Endothelial cell of umbilical vein (primary cell): ENCODE results near the gene TFF1. TPM values are rescaled to one million over a fixed set of nuclear protein-coding genes. Genes with fewer than 3 reads are reported as not detected.

Experiments used
- Bru-seq: library from RNA; stranded (reverse); fragments of 400-500 nt; gene quantifications from one replicate; lab custom pipeline; 2021; lab: Mats Ljungman, UMichigan
- BruChase-seq, 2 experiments: library from RNA; stranded (reverse); fragments of 400-500 nt; gene quantifications; one replicate each; lab custom pipeline; 2021; lab: Mats Ljungman, UMichigan
- BruUV-seq: library from RNA; stranded (reverse); fragments of 400-500 nt; replicated peaks from 2 replicates; lab custom pipeline; 2021; lab: Mats Ljungman, UMichigan
- CTCF ChIA-PET: fragments of 300-600, 350-600 bp; sonication (Branson Sonifier 250); formaldehyde crosslinking; loops from one replicate; lab custom pipeline; 2021; ENCODE audit warnings: antibody characterized with exemption, inconsistent platforms; lab: Charles Lee
- POLR2A ChIA-PET: fragments of 300-600, 350-600 bp; sonication (Branson Sonifier 250); formaldehyde crosslinking; loops from one replicate; lab custom pipeline; 2021; ENCODE audit warnings: antibody characterized with exemption, inconsistent platforms; lab: Charles Lee
- DNase-seq: peaks from one replicate; pipeline ENCODE4 v3.0.0-alpha.2; 2011; ENCODE audit warnings: low read depth, low spot score
- FAIRE-seq: peaks from 2 replicates; lab custom pipeline; 2011; peaks lifted over from hg19 to GRCh38; lab: Jason Lieb, UNC
- H2AFZ ChIP-seq: 2 replicates; pipeline ENCODE4 v1.6.0; 2012; ENCODE audit warnings: low read depth, low read length, control low read depth, inconsistent platforms
- H3K27ac ChIP-seq: 2 replicates; pipeline ENCODE4 v1.5.1; 2011; ENCODE audit warnings: low read depth, mild to moderate bottlenecking, control low read depth, low read length, moderate library complexity; ENCODE audit not compliant: insufficient read depth
- H3K27me3 ChIP-seq, 2 experiments: 2 replicates each; pipeline versions ENCODE4 v1.6.0 to v1.6.1; 2011; ENCODE audit warnings: low read length in 2 of 2, mixed read lengths in 1 of 2; ENCODE audit not compliant: control insufficient read depth in 2 of 2, insufficient read depth in 2 of 2
- H3K36me3 ChIP-seq, 2 experiments: 2 replicates in 1 of 2; 3 replicates in 1 of 2; pipeline ENCODE4 v1.5.1; 2011; ENCODE audit warnings: low read length in 2 of 2, mild to moderate bottlenecking in 1 of 2, moderate library complexity in 1 of 2; ENCODE audit not compliant: control insufficient read depth in 2 of 2, insufficient read depth in 2 of 2; ENCODE audit errors: extremely low read depth in 1 of 2
- H3K4me1 ChIP-seq: 3 replicates; pipeline ENCODE4 v1.5.1; 2011; ENCODE audit warnings: mild to moderate bottlenecking, low read length; ENCODE audit not compliant: control insufficient read depth, insufficient read depth; ENCODE audit errors: extremely low read depth
- H3K4me2 ChIP-seq: 2 replicates; pipeline ENCODE4 v1.6.1; 2011; ENCODE audit warnings: low read length, control low read depth, mixed read lengths; ENCODE audit not compliant: insufficient read depth
- H3K4me3 ChIP-seq, 3 experiments: fragments of 200-600 bp in 1 of 3; sonication (generic), shearing (Covaris generic) in 1 of 3; replicated peaks in 1 of 3; 2 replicates each; pipeline ENCODE4 v1.5.1; 2011 to 2016; ENCODE audit warnings: control low read depth in 3 of 3, low read length in 3 of 3, mild to moderate bottlenecking in 2 of 3, inconsistent platforms in 1 of 3, low read depth in 1 of 3, moderate library complexity in 1 of 3; ENCODE audit not compliant: insufficient read depth in 1 of 3
- H3K79me2 ChIP-seq: 2 replicates; pipeline ENCODE4 v1.6.0; 2012; ENCODE audit warnings: low read length, inconsistent platforms; ENCODE audit not compliant: control insufficient read depth, insufficient read depth
- H3K9ac ChIP-seq: replicated peaks from 2 replicates; pipeline ENCODE3; 2011; ENCODE audit warnings: low read length, control low read depth; ENCODE audit not compliant: insufficient read depth; ENCODE audit errors: extremely low read depth
- H3K9me1 ChIP-seq: replicated peaks from 3 replicates; pipeline ENCODE4 v1.6.0; 2011; ENCODE audit warnings: mild to moderate bottlenecking, low read length; ENCODE audit not compliant: control insufficient read depth, insufficient read depth; ENCODE audit errors: extremely low read depth
- H3K9me3 ChIP-seq: replicated peaks from 2 replicates; pipeline ENCODE4 v1.5.1; 2012; ENCODE audit warnings: low read length, inconsistent platforms; ENCODE audit not compliant: control insufficient read depth, insufficient read depth
- H4K20me1 ChIP-seq: replicated peaks from 2 replicates; pipeline ENCODE3; 2011; ENCODE audit warnings: mild to moderate bottlenecking, low read length; ENCODE audit not compliant: control insufficient read depth, insufficient read depth; ENCODE audit errors: extremely low read depth
- CTCF ChIP-seq, 2 donors: IDR thresholded peaks; 1 replicate in 1 of 2; 2 replicates in 1 of 2; pipeline ENCODE4 v1.5.1; 2011; ENCODE audit warnings: low read length in 2 of 2, mild to moderate bottlenecking in 2 of 2, moderate library complexity in 2 of 2, control low read depth in 1 of 2, inconsistent platforms in 1 of 2, low read depth in 1 of 2; ENCODE audit not compliant: insufficient read depth in 1 of 2; ENCODE audit errors: extremely low read depth in 1 of 2
- EZH2 ChIP-seq: IDR thresholded peaks from 2 replicates; pipeline ENCODE4 v1.6.1; 2012; ENCODE audit warnings: borderline replicate concordance, low read depth, mild to moderate bottlenecking, moderate library complexity, low read length, inconsistent platforms; ENCODE audit not compliant: severe bottlenecking
- FOS ChIP-seq: IDR thresholded peaks from 2 replicates; pipeline ENCODE4 v1.6.1; 2011; ENCODE audit warnings: mild to moderate bottlenecking, low read length, moderate library complexity, borderline replicate concordance; ENCODE audit not compliant: insufficient read depth
- GATA2 ChIP-seq: IDR thresholded peaks from 2 replicates; pipeline ENCODE4 v1.7.0; 2011; ENCODE audit warnings: low read depth, mild to moderate bottlenecking, moderate library complexity, mixed read lengths, low read length; ENCODE audit not compliant: insufficient read length, insufficient read depth
- JUN ChIP-seq: IDR thresholded peaks from 2 replicates; pipeline ENCODE4 v1.6.1; 2011; ENCODE audit warnings: borderline replicate concordance, low read depth; ENCODE audit not compliant: insufficient read length, insufficient read depth
- MAX ChIP-seq: IDR thresholded peaks from 2 replicates; pipeline ENCODE4 v1.6.1; 2011; ENCODE audit not compliant: insufficient read depth, insufficient read length
- MYC ChIP-seq: IDR thresholded peaks from one replicate; pipeline ENCODE4 v1.6.1; 2011; ENCODE audit warnings: mild to moderate bottlenecking, low read depth, low read length
- POLR2A ChIP-seq: IDR thresholded peaks from 2 replicates; pipeline ENCODE4 v1.6.1; 2012; ENCODE audit warnings: low read depth, mild to moderate bottlenecking, control low read depth, low read length
- POLR2AphosphoS5 ChIP-seq: IDR thresholded peaks from 2 replicates; pipeline ENCODE4 v1.6.1; 2012; ENCODE audit warnings: low read depth, mild to moderate bottlenecking, control low read depth, low read length, moderate library complexity; ENCODE audit not compliant: insufficient read depth
- dilution Hi-C: fragments of 300-500 bp; cut with MboI; formaldehyde crosslinking; loops from one replicate; pipeline ENCODE4 v1.15.0; 2019; ENCODE audit warnings: low sequenced_read_pairs; ENCODE audit not compliant: extremely low pct_ligation_motif_present
- intact Hi-C: fragments of 100-400 bp; cut with micrococcal nuclease; formaldehyde crosslinking; loops from one replicate; pipeline ENCODE4 v1.10.0; 2022
- long read RNA-seq: library from polyadenylated mRNA; stranded (forward); transcript quantifications from one replicate; pipeline ENCODE4 v2.0.0, GENCODE V29; 2021
- polyA minus RNA-seq, 3 experiments: library from RNA; depleted of rRNA, polyadenylated mRNA; stranded (reverse); fragments of >200 nt; gene quantifications; 1 replicate in 1 of 3; 2 replicates in 2 of 3; pipeline ENCODE4 v1.2.3, GENCODE V29; 2011
- polyA plus RNA-seq, 4 experiments: library from polyadenylated mRNA; depleted of rRNA in 3 of 4; stranded (reverse) in 3 of 4; unstranded in 1 of 4; fragments of >200 nt; gene quantifications; 2 replicates each; pipeline versions ENCODE4 v1.2.1 to v1.2.3, GENCODE V29; 2011 to 2012; ENCODE audit warnings: missing spikeins in 1 of 4
- total RNA-seq: library from RNA; stranded (reverse); gene quantifications from 2 replicates; pipeline ENCODE4 v1.2.3, GENCODE V29; 2021

Gene TFF1
- total RNA-seq (not detected in 2 replicates), polyA plus RNA-seq (not detected in 2 replicates), polyA minus RNA-seq (not detected in 2 replicates), Bru-seq, nascent RNA (not detected), BruChase-seq, experiment 1, labeled RNA remaining after a 6-hour chase (not detected), BruChase-seq, experiment 2, labeled RNA remaining after a 2-hour chase (not detected)
- not detected in 2 replicates for polyA plus RNA-seq (2011; cell fraction: cytosol; rRNA removed)
- polyA plus RNA-seq (2011; cell fraction: nucleus; rRNA removed), result 0.49 TPM in 1 of 2 replicates, not detected in the other
- not detected in 2 replicates for polyA plus RNA-seq (2012)
- polyA minus RNA-seq (2011; cell fraction: cytosol; rRNA and poly(A)+ RNA removed), result 4.1 TPM
- not detected in 2 replicates for polyA minus RNA-seq (2011; cell fraction: nucleus; rRNA and poly(A)+ RNA removed)
- long read RNA-seq, result 0 reads

- POLR2A ChIA-PET, result no interaction called here
- peaks cover 0 to 1% of the 10 kb centered on the region in 2 experiments for H3K27me3 ChIP-seq
- no peaks in the 10 kb centered on the region for H3K9me1 ChIP-seq
- CTCF ChIA-PET, result interaction anchor here (0.6 to 1.0 kb wide), 3 partner anchors 15 to 57 kb away, joined by 3 read pairs; no protein-coding TSS in a partner anchor
- FAIRE-seq (no peak), DNase-seq (peak; percentile 2)
- dilution Hi-C loops (no loop called here), intact Hi-C loops (no loop called here)
- H4K20me1 ChIP-seq, result no peaks in the 10 kb centered on the region
- no peak within 1 kb of the TSS for H2AFZ ChIP-seq
- no peaks in the 10 kb centered on the region for H3K79me2 ChIP-seq
- H3K4me2 ChIP-seq, result no peak within 1 kb of the TSS
- TF ChIP-seq MAX (no peak), MYC (no peak), EZH2 (no peak), FOS (no peak), JUN (no peak), POLR2AphosphoS5 (no peak), GATA2 (no peak), POLR2A (no peak), CTCF (IDR thresholded peaks at IDR 0.05; ENCODE audit: extremely low read depth in 1 of 2, insufficient read depth in 1 of 2, low read depth in 1 of 2, low read length in 2 of 2) (no peak)
- H3K27ac ChIP-seq, result no peak within 1 kb of the TSS
- H3K9ac ChIP-seq, result no peak within 1 kb of the TSS
- no TSS peak for BruUV-seq
- H3K36me3 ChIP-seq, result no peaks in the 10 kb centered on the region
- no peak within 1 kb of the TSS for H3K4me3 ChIP-seq
- H3K4me1 ChIP-seq, result no peaks in the 10 kb centered on the region
- no peaks in the 10 kb centered on the region for H3K9me3 ChIP-seq
These were observed at the start of gene TFF1 for GRCh38 chr21:42366292-42367010. TSS of gene TFF1 (minus strand) at chr21:42366535. CDS start at chr21:42366495, 40 bp downstream.
